22Rv1 (cell line): ENCODE measurements around the gene GPC5.

Experiments used
- ZFX ChIP-seq: fragments of 450-650 bp; IDR thresholded peaks from 2 replicates; pipeline ENCODE4 v1.6.1; 2017; ENCODE audit warnings: antibody characterized with exemption, borderline replicate concordance
- TF ChIP-seq, protein P1 (sequence below): fragments of 450-650 bp; IDR thresholded peaks from 2 replicates; pipeline ENCODE4 v1.5.1; 2017; ENCODE audit warnings: mild to moderate bottlenecking

DNA sequence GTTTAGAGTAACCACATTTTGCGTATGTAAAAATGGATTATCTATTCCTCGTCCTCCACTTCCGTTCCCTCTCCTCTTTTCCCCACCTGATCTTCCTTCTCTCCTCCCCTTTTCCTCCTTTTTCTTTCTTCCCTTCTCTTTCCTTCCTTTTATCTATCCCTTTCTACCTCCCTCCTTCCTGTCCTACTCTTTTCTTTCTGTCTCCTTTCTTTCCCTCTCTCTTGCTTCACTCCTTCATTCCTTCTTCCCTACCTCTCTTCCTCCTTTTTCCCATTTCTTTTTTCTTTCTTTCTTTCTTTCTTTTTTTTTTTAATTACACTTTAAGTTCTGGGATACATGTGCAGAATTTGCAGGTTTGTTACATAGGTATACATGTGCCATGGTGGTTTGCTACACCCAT lies 1139.7 kb downstream of the GPC5 start:
- TF ChIP-seq, protein P1, sequence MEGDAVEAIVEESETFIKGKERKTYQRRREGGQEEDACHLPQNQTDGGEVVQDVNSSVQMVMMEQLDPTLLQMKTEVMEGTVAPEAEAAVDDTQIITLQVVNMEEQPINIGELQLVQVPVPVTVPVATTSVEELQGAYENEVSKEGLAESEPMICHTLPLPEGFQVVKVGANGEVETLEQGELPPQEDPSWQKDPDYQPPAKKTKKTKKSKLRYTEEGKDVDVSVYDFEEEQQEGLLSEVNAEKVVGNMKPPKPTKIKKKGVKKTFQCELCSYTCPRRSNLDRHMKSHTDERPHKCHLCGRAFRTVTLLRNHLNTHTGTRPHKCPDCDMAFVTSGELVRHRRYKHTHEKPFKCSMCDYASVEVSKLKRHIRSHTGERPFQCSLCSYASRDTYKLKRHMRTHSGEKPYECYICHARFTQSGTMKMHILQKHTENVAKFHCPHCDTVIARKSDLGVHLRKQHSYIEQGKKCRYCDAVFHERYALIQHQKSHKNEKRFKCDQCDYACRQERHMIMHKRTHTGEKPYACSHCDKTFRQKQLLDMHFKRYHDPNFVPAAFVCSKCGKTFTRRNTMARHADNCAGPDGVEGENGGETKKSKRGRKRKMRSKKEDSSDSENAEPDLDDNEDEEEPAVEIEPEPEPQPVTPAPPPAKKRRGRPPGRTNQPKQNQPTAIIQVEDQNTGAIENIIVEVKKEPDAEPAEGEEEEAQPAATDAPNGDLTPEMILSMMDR: no peak
- TF ChIP-seq ZFX: no peak
